K562 (cell line): Measurements from ENCODE around the gene OR51B2. TPM values are rescaled to one million over a fixed set of nuclear protein-coding genes. Genes with fewer than 3 reads are reported as not detected.
"Not testable (repeated sequence)": the region's sequence is repeated elsewhere in the genome, so short reads cannot be mapped to it uniquely, and the experiment has no call there.

Experiments
- ATAC-seq: fragments of 200-7000 bp; cut with Tn5 transposase; 3 replicates; pipeline ENCODE4 v1.9.1; 2020; ENCODE audit warnings: moderate library complexity
- BruUV-seq: library from RNA; stranded (reverse); fragments of 400-500 nt; replicated peaks from 2 replicates; lab custom pipeline; 2021; lab: Mats Ljungman, UMichigan
- CTCF ChIA-PET: fragments of 300-600 bp; formaldehyde crosslinking; extraction: SDS; loops from one replicate; lab custom pipeline; 2021; ENCODE audit warnings: low intra/inter-chr PET ratio; lab: Yijun Ruan, JAX
- POLR2A ChIA-PET: fragments of 300-600, 350-650 bp; sonication (Branson Sonifier 250); formaldehyde crosslinking; extraction: SDS; loops from one replicate; lab custom pipeline; 2021; ENCODE audit warnings: antibody characterized with exemption, inconsistent platforms; lab: Yijun Ruan, JAX
- DNase-seq, 4 experiments: peaks; one replicate each; pipeline versions ENCODE4 v3.0.0 to v3.0.0-alpha.2; 2011 to 2018; ENCODE audit warnings: low spot score in 3 of 4, mixed read lengths in 3 of 4; ENCODE audit errors: extremely low read depth in 1 of 4
- FAIRE-seq: peaks from 2 replicates; lab custom pipeline; 2011; peaks lifted over from hg19 to GRCh38; lab: Jason Lieb, UNC
- H2AFZ ChIP-seq: 2 replicates; pipeline ENCODE4 v1.6.0; 2011; ENCODE audit warnings: low read depth, low read length, control low read depth, inconsistent platforms
- H3K27ac ChIP-seq: fragments of 200-600 bp; 3 replicates; pipeline ENCODE4 v1.8.0; 2011; ENCODE audit warnings: low read depth, mild to moderate bottlenecking, control low read depth, inconsistent platforms, low read length, moderate library complexity, mixed read lengths; ENCODE audit errors: extremely low read depth
- H3K27me3 ChIP-seq, 2 experiments: fragments of 300-600 bp in 1 of 2; 2 replicates in 1 of 2; 3 replicates in 1 of 2; pipeline versions ENCODE4 v1.6.0 to v1.8.0; 2011; ENCODE audit warnings: inconsistent platforms in 2 of 2, low read length in 2 of 2, mild to moderate bottlenecking in 1 of 2, mixed read lengths in 1 of 2, moderate library complexity in 1 of 2; ENCODE audit not compliant: control insufficient read depth in 2 of 2, insufficient read depth in 2 of 2
- H3K36me3 ChIP-seq: fragments of 300-600 bp; 3 replicates; pipeline ENCODE4 v1.8.0; 2011; ENCODE audit warnings: mild to moderate bottlenecking, low read length, inconsistent platforms; ENCODE audit not compliant: control insufficient read depth, insufficient read depth
- H3K4me1 ChIP-seq, 2 experiments: fragments of 200-600 bp in 1 of 2; replicated peaks in 1 of 2; 2 replicates in 1 of 2; 3 replicates in 1 of 2; pipeline versions ENCODE4 v1.5.1 to v1.8.0; 2011; ENCODE audit warnings: inconsistent platforms in 2 of 2, low read length in 2 of 2, mild to moderate bottlenecking in 1 of 2, mixed read lengths in 1 of 2, moderate library complexity in 1 of 2; ENCODE audit not compliant: control insufficient read depth in 2 of 2, insufficient read depth in 2 of 2
- H3K4me2 ChIP-seq: 2 replicates; pipeline ENCODE4 v1.6.1; 2011; ENCODE audit warnings: low read length, control low read depth, inconsistent platforms, mixed read lengths; ENCODE audit not compliant: insufficient read depth
- H3K4me3 ChIP-seq: fragments of 200-600 bp; sonication (generic), shearing (Covaris generic); 2 replicates; pipeline ENCODE4 v1.5.1; 2016; ENCODE audit warnings: control low read depth, inconsistent platforms
- H3K79me2 ChIP-seq: fragments of 200-600 bp; 3 replicates; pipeline ENCODE4 v1.8.0; 2011; ENCODE audit warnings: low read length, inconsistent platforms; ENCODE audit not compliant: control insufficient read depth, insufficient read depth
- H3K9ac ChIP-seq, 2 experiments: 2 replicates each; pipeline versions ENCODE4 v1.6.0 to v1.6.1; 2011; ENCODE audit warnings: low read depth in 2 of 2, low read length in 2 of 2, control low read depth in 1 of 2, inconsistent platforms in 1 of 2, mild to moderate bottlenecking in 1 of 2, mixed read lengths in 1 of 2; ENCODE audit not compliant: insufficient read depth in 1 of 2
- H3K9me1 ChIP-seq: one replicate; pipeline ENCODE4 v1.6.0; 2011; ENCODE audit warnings: inconsistent platforms, mild to moderate bottlenecking, low read length, moderate library complexity; ENCODE audit not compliant: control insufficient read depth, insufficient read depth
- H3K9me3 ChIP-seq: replicated peaks from 2 replicates; pipeline ENCODE4 v1.5.1; 2011; ENCODE audit warnings: low read depth, low read length, inconsistent platforms; ENCODE audit not compliant: control insufficient read depth, insufficient read depth
- H4K20me1 ChIP-seq: replicated peaks from 2 replicates; pipeline ENCODE4 v1.6.1; 2011; ENCODE audit warnings: low read length, inconsistent platforms, mixed read lengths; ENCODE audit not compliant: control insufficient read depth, insufficient read depth
- BRCA1 ChIP-seq, 2 experiments: fragments of 450-650 bp in 1 of 2; sonication (generic) in 1 of 2; formaldehyde crosslinking in 1 of 2; IDR thresholded peaks; 2 replicates each; pipeline versions ENCODE4 v1.5.0 to v1.6.1; 2017 to 2020; ENCODE audit warnings: mild to moderate bottlenecking in 1 of 2, missing genetic modification reagents in 1 of 2
- FUS ChIP-seq: fragments of 200-400 bp; formaldehyde crosslinking; optimal IDR thresholded peaks from 2 replicates; pipeline ENCODE3; 2017; ENCODE audit warnings: low read depth, low read length
- GATAD2A ChIP-seq: fragments of 450-650 bp; IDR thresholded peaks from 2 replicates; pipeline ENCODE4 v1.6.1; 2017
- JUNB ChIP-seq: fragments of 450-650 bp; formaldehyde crosslinking; conservative IDR thresholded peaks from 2 replicates; pipeline ENCODE4 v1.4.0; 2020; ENCODE audit warnings: mild to moderate bottlenecking
- MCM3 ChIP-seq: fragments of 450-650 bp; IDR thresholded peaks from 2 replicates; pipeline ENCODE4 v1.6.1; 2016
- POLR2G ChIP-seq: fragments of 200-400 bp; formaldehyde crosslinking; IDR thresholded peaks from 2 replicates; pipeline ENCODE4 v1.6.1; 2017; ENCODE audit warnings: low read depth, mild to moderate bottlenecking, antibody characterized with exemption, low read length, moderate library complexity
- RBM22 ChIP-seq: fragments of 200-400 bp; formaldehyde crosslinking; IDR thresholded peaks from 2 replicates; pipeline ENCODE4 v1.6.1; 2018; ENCODE audit warnings: low read length, low read depth; ENCODE audit not compliant: poor library complexity, severe bottlenecking
- ZNF175 ChIP-seq: fragments of 200-800 bp; sonication (Bioruptor generic); IDR thresholded peaks from 2 replicates; pipeline ENCODE4 v1.6.1; 2016; ENCODE audit warnings: low read depth, mild to moderate bottlenecking, missing genetic modification characterization, missing compliant biosample characterization
- WGBS: fragments of 100-300 bp; shearing (Covaris generic); methylation state at CpG from one replicate; pipeline ENCODE4 v1.1.6; 2016; ENCODE audit warnings: low coverage, mixed read lengths; ENCODE audit not compliant: insufficient coverage; ENCODE audit errors: missing lambda C conversion rate; 5-methylcytosine and 5-hydroxymethylcytosine counted together
- in situ Hi-C: fragments of 300-500 bp; cut with MboI; formaldehyde crosslinking; loops from 4 replicates; pipeline ENCODE4 v1.15.0; 2018; ENCODE audit warnings: inconsistent platforms, mixed read lengths
- intact Hi-C: fragments of 100-400 bp; cut with micrococcal nuclease; formaldehyde crosslinking; loops from 2 replicates; pipeline ENCODE4 v1.14.2; 2022
- polyA plus RNA-seq, 8 experiments: library from polyadenylated mRNA; depleted of rRNA in 4 of 8; stranded (reverse) in 5 of 8; unstranded in 3 of 8; fragments of >200 nt; fragmentation: Nextera tagmentation in 2 of 8; fragmentation: Illumina TruSeq in 1 of 8; extraction: Ambion mirVana in 2 of 8; extraction: Trizol in 1 of 8; gene quantifications; 2 replicates each; pipeline versions ENCODE4 v1.2.1 to v1.2.3, GENCODE V29; 2011 to 2014; ENCODE audit warnings: inconsistent platforms in 1 of 8, missing spikeins in 1 of 8
- total RNA-seq, 7 experiments: library from RNA; depleted of rRNA in 6 of 7; stranded (reverse); fragments of >200 nt in 6 of 7; fragmentation: Illumina TruSeq in 2 of 7; extraction: Trizol in 2 of 7; gene quantifications; 2 replicates each; pipeline versions ENCODE4 v1.2.1 to v1.2.3, GENCODE V29; 2011 to 2021; ENCODE audit warnings: low replicate concordance in 1 of 7

The OR51B2 gene
- total and polyA plus RNA-seq, 9 of the 15 experiments (the other 6 are each of a cell fraction or from before 2014, with no cell fraction given): 0.38 to 6.6 (median 4.0) TPM

GRCh38 chr11:5297721-5298323, 26.3 kb downstream of the OR51B2 start (continued):
- TF ChIP-seq JUNB (CRISPR knock-in tag): no peak
- peak; percentile 25; the same call in 1 of the 2 replicates for TF ChIP-seq GATAD2A
- no peak for TF ChIP-seq MCM3
- no peak for TF ChIP-seq BRCA1 (IDR thresholded peaks at IDR 0.05)
- TF ChIP-seq BRCA1 (CRISPR knock-in tag; IDR thresholded peaks at IDR 0.05): no peak
- TF ChIP-seq FUS: no peak
- TF ChIP-seq ZNF175 (CRISPR knock-in tag): 0 out of 2 replicates have a peak, but pooled peaks have one; percentile 33

- ATAC-seq, POLR2A ChIA-PET, DNase-seq, H3K9me1 ChIP-seq, H4K20me1 ChIP-seq, H3K27me3 ChIP-seq, BruUV-seq, CTCF ChIA-PET, H3K27ac ChIP-seq, H3K4me2 ChIP-seq, in situ Hi-C loops, H3K9me3 ChIP-seq, FAIRE-seq, H3K4me3 ChIP-seq, H2AFZ ChIP-seq, H3K9ac ChIP-seq: not testable (repeated sequence)
- peaks cover 38% of the 10 kb centered on the region for H3K36me3 ChIP-seq
- 98% methylated on average over 25 of the region's 41 CpGs for WGBS
- H3K4me1 ChIP-seq: peaks cover 13 to 39% of the 10 kb centered on the region in 2 experiments; a peak in 4 of 5 replicates
- TF ChIP-seq POLR2G: peak; percentile 61
- peak; percentile 77 for TF ChIP-seq RBM22
- intact Hi-C loops: loop anchor here (5.0 kb wide), 1 partner anchor 263 kb away; no protein-coding TSS in a partner anchor
- peaks cover 37% of the 10 kb centered on the region for H3K79me2 ChIP-seq
Observed at GRCh38 chr11:5294342-5294995, 29.6 kb downstream of the OR51B2 start.
